IMR-90 (cell line): ENCODE measurements around the gene AKAP6.

Source experiments
- CEBPB ChIP-seq: IDR thresholded peaks from 2 replicates; pipeline ENCODE4 v1.6.1; 2012; ENCODE audit warnings: low read depth, low read length, improper control_type of control experiment
- CTCF ChIP-seq: conservative IDR thresholded peaks from 2 replicates; pipeline ENCODE4 v1.5.1; 2012; ENCODE audit warnings: mild to moderate bottlenecking, low read depth, low read length, improper control_type of control experiment
- FOS ChIP-seq: fragments of 150-350 bp; IDR thresholded peaks from 2 replicates; pipeline ENCODE4 v1.6.1; 2016; ENCODE audit warnings: low read depth, low read length
- MAZ ChIP-seq: IDR thresholded peaks from 2 replicates; pipeline ENCODE4 v1.6.1; 2012; ENCODE audit warnings: low read depth, mild to moderate bottlenecking, low read length, improper control_type of control experiment, moderate library complexity, borderline replicate concordance
- NFE2L2 ChIP-seq: fragments of 150-350 bp; IDR thresholded peaks from 2 replicates; pipeline ENCODE4 v1.6.1; 2016; ENCODE audit warnings: low read depth, mild to moderate bottlenecking, low read length
- RAD21 ChIP-seq: IDR thresholded peaks from 2 replicates; pipeline ENCODE4 v1.6.1; 2012; ENCODE audit warnings: low read length, improper control_type of control experiment
- RCOR1 ChIP-seq: IDR thresholded peaks from 2 replicates; pipeline ENCODE4 v1.6.1; 2012; ENCODE audit warnings: mild to moderate bottlenecking, low read length, improper control_type of control experiment; ENCODE audit not compliant: insufficient replicate concordance
- SMC3 ChIP-seq: fragments of 150-350 bp; IDR thresholded peaks from 2 replicates; pipeline ENCODE4 v1.6.1; 2016; ENCODE audit warnings: low read depth, mild to moderate bottlenecking, antibody characterized with exemption, low read length, moderate library complexity
- USF2 ChIP-seq: fragments of 150-350 bp; IDR thresholded peaks from 2 replicates; pipeline ENCODE4 v1.6.1; 2017; ENCODE audit warnings: mild to moderate bottlenecking, antibody characterized with exemption, low read length, low read depth

DNA sequence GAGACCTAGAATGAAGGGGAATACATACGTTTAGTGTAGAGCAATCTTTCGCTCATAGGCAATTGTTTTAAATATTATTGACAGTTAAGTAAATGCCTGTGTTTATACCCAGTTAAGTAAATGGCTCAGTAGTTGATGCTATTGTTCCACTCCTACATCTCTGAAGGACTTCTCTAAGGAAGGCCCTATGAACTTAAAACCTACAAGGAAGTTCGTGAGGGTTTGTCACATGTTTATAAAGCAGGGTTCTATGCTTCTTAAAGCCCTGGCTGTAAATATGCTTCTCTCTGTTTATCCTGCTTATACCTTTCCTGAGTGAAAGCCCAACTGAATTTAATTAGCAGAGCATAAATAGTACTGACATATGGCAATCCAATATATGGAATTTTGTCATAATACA, 327.5 kb downstream of the AKAP6 start:
- TF ChIP-seq CEBPB (no peak), NFE2L2 (no peak), SMC3 (no peak), CTCF (no peak), MAZ (no peak), USF2 (no peak), FOS (no peak), RCOR1 (no peak), RAD21 (no peak)
